Measurements from ENCODE around the gene KANSL1.

The KANSL1 gene

GRCh38 chr17:46140645-46141197, 52.5 kb downstream of the KANSL1 start:
- no peak for DNase-seq (ENCODE audit: low read depth)

GRCh38 chr17:46139432-46140210, 53.6 kb downstream of the KANSL1 start:
- DNase-seq (ENCODE audit: low read depth): no peak

GRCh38 chr17:46138473-46138872, 54.8 kb downstream of the KANSL1 start:
- no peak for DNase-seq (ENCODE audit: low read depth)

DNA sequence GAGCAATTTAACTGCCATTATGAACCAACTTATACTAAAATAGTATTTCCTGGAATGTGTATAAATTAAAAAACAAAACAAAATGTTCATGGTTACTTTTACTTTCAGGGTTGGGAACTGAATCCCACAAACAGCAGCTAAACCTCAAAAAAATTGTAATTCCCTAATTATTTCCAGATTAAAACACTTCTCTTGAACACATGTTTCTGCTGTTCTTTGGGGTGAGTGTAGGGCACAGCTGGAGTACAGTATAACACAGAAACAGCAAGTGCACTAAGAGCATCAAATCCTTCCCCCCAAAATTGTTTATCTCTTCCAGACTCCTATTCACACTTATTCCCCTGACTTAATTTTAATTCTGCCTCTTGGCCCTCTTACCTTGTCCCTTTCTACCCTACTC, 56.4 kb downstream of the KANSL1 start:
- no peak for DNase-seq (ENCODE audit: low read depth)

DNA sequence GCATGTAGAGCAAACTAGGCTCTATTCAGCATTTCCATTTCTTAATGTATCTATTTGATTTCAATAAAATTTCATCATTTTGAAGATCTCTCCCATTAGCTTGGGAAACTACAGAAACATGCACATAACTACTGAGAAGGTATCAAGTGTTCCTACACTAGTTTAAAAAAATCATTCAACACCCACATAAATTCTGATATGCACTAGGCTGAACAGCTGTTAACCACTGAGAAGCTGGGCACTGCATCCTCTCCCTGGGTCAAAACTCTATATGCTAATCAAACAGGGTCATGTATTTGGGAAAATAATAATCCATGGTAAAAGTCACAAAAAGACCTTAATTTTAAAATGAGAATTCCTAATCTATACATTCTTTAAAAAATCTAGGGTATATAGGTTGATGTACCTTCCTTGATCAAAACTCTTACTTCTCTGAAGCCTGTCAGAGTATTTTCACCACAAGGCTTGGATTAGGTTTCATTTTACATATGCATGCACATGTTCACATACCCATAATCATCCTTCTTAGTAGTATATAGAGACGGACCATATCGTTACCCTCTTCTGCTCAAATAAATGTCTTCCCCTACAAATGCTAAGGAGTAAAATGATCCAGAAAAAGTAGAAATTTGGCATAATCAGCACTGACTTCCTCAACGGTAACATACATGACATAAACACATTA, 57.2 kb downstream of the KANSL1 start:
- DNase-seq (ENCODE audit: low read depth): no peak

DNA sequence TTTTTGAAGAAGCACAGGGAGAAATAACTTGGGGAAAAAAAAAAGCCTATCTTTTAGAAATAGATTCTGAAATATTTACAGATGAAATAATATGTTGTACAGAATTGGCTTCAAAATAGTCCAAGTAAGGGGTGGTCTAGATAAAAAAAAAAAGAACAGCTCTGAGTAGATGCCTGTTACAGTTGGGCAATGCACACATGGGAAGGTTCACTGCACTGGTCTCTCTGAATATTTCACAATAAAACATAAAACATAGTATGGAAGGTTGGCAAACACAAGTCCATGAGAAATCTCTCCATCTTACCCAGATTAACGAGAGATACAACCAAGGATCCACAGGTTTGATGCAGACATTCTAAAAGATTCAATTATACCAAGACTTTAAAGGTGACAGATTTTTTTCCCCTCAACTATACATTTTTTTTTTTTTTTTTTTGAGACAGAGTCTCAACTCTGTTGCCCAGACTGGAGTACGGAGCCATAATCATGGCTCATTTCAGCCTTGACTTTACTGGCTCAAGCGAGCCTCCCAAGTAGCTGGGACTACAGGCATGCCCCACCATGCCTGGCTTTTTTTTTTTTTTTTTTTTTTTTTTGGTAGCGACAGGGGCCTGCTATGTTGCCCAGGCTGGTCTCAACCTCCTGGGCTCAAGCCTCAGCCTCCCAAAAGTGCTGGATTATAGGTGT, 58.0 kb downstream of the KANSL1 start:
- no peak for DNase-seq (ENCODE audit: low read depth)

DNA sequence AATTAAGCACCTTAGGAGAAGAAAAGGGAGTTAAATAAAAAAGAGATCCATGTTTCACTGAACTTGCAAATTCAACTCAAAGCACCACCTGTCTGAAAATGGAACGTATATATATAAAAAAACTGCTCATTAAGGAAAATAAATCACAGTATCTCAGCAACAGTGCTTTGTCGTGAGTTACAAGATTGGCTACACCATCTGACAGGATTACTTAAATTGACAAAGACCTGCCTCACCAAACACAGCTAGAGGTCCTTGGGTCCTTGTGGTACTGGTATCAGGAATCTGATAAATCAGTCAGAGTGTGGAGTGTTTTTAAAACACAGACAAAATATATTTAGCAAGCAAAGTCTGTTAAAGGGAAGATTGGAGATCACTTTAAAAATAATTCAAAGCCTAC, 63.9 kb downstream of the KANSL1 start:
- DNase-seq (ENCODE audit: low read depth): no peak

- no peak for DNase-seq (ENCODE audit: low read depth)
Measured at GRCh38 chr17:46128453-46128852, 64.8 kb downstream of the KANSL1 start.

DNA sequence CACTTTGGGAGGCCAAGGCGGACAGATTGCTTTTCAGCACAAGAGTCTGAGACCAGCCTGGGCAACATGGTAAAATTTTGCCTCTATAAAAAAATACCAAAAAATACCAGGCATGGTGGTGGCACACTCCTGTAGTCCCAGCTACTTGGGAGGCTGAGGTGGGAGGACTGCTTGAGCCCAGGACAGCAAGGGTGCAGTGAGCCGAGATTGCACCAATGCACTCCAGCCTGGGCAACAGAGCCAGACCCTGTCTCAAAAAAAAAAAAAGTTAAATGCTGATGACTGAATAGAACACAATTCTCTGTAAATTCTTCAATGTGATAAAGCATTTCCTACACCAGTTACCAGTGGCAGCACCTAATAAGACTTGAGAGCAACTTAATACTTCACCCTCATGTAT, 65.7 kb downstream of the KANSL1 start:
- no peak for DNase-seq (ENCODE audit: low read depth)

- DNase-seq (ENCODE audit: low read depth): no peak
Measured at GRCh38 chr17:46126840-46127239, 66.4 kb downstream of the KANSL1 start.

- DNase-seq (ENCODE audit: low read depth): no peak
Measured at GRCh38 chr17:46125831-46126230, 67.4 kb downstream of the KANSL1 start.

GRCh38 chr17:46124695-46125592, 68.3 kb downstream of the KANSL1 start:
- DNase-seq (ENCODE audit: low read depth): no peak

- no peak for DNase-seq (ENCODE audit: low read depth)
Measured at GRCh38 chr17:46123607-46124006, 69.6 kb downstream of the KANSL1 start.

DNA sequence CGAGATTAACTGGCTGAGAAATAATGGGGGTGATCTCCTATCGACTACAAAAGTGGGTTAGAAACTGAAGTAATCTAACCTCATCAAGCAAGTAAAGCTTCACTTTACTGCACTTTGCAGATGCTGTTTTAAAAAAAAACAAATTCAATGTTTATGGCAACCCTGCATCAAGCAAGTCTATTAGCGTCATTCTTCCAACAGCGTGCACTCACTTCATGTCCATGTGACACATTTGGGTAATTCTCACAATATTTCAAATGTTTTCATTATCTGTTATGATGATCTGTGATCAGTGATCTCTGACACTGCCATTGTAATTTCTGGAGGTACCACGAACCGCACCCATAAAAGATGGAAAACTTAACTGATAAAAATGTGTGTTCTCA, 70.8 kb downstream of the KANSL1 start:
- DNase-seq (ENCODE audit: low read depth): no peak

- no peak for DNase-seq (ENCODE audit: low read depth)
Measured at GRCh38 chr17:46121841-46122485, 71.3 kb downstream of the KANSL1 start.

DNA sequence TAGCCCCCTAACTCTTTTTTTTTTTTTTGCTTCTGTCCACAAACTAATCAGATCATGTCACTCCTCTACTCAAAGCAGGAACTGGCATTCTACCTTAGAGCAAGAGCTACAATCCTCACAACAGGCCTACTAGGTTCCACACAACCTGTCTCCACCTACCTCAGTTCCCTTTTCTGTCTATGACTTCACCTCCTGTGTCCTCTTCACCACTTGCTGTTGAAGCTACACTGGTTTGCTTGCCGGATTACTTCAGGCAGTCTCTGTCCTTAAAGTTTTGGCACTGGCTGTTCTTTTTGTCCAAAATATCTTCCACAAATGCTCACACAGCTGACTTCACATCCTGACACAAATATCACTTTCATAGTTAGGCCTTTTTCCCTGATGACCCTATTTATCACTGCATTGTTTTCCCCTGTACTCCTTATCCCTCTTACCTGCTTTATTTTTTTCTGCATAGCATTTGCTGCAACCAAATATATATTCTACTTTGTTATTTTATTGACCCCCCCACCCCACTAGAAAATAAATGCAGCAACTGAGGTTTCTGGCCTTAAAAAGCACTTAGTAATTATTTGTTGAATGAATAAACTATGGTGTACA, 72.0 kb downstream of the KANSL1 start:
- DNase-seq (ENCODE audit: low read depth): no peak

- no peak for DNase-seq (ENCODE audit: low read depth)
Measured at GRCh38 chr17:46120537-46120936, 72.7 kb downstream of the KANSL1 start.

GRCh38 chr17:46120078-46120477, 73.2 kb downstream of the KANSL1 start:
- DNase-seq (ENCODE audit: low read depth): no peak

DNA sequence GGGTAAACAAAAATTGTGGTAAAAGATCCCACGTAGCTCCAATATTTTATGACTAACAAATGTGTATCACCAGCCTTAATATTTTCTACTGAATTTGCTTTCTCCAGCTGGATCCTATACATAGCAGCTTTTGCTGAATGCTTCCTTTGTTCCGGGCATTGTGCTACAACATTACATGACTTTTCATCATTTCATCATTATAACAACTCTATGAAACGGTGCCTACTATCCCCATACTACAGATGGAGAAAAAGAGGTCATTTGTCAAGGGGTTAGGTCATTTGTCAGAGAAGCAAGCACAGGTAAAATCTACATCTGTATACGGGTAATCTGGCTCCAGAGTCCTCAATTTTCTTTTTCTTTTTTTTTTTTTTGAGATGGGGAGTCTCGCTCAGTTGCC, 74.3 kb downstream of the KANSL1 start:
- no peak for DNase-seq (ENCODE audit: low read depth)

DNA sequence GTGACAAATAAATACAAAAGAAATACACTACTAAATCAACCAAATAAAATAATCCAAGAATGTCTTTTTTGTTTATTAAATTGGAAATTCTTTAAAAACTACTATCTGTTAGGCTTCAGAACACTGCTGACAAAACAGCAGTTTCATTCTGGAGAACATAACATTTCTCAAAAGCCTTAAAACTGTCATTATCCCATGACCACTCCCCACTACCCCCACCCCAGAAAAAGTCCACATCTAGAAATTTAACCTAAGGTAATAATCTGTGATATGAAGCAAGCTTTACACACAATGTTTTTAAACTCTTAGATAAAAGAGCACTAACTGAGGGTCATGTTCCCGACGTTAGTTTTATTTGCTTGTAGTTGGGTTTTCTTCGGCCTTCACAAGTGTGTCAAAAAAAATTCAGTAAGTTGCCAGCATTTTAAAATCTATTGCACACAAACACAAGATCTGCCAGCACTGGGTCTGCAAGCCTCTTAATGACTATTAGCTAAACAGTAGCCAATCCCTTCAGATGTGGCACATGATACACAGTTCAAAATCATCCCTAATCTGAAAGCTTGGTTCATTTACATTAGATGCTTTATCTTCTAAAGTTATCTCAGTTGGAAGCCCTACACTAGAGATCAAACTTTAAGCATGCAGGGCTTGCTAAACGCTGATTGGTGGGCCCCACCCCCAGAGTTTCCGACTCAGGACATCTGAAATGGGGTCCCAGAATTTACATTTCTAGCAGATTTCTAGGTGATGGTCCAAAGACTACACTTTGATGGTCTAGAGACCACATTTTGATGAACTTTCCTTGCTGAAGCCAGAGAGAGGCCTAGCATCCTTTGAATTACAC, 75.2 kb downstream of the KANSL1 start:
- DNase-seq (ENCODE audit: low read depth): no peak
